Prostate gland (tissue), 2 donors: ENCODE results near the gene ADAMTSL5. TPM values are rescaled to one million over a fixed set of nuclear protein-coding genes. Genes with fewer than 3 reads are reported as not detected.

ENCODE experiments used
- DNase-seq: peaks from one replicate; pipeline ENCODE4 v3.0.0-alpha.2; 2019; ENCODE audit warnings: low spot score
- H3K27ac ChIP-seq, 2 donors: fragments of 200-600 bp; sonication (generic); 2 replicates each; pipeline ENCODE4 v1.5.1; 2017 to 2019
- H3K27me3 ChIP-seq: fragments of 200-600 bp; sonication (generic); replicated peaks from 2 replicates; pipeline ENCODE4 v1.5.1; 2019; ENCODE audit not compliant: insufficient read depth
- H3K36me3 ChIP-seq, 2 donors: fragments of 200-600 bp; sonication (generic); 1 replicate in 1 of 2; 2 replicates in 1 of 2; pipeline versions ENCODE4 v1.5.1 to v1.8.1; 2017 to 2019
- H3K4me1 ChIP-seq: fragments of 200-600 bp; sonication (generic); replicated peaks from 2 replicates; pipeline ENCODE4 v1.5.1; 2019
- H3K4me3 ChIP-seq, 2 donors: fragments of 200-600 bp; sonication (generic); 2 replicates each; pipeline ENCODE4 v1.5.1; 2017 to 2019
- H3K9me3 ChIP-seq: fragments of 200-600 bp; sonication (generic); 2 replicates; pipeline ENCODE4 v1.5.1; 2017
- POLR2A ChIP-seq: fragments of 450-650 bp; IDR thresholded peaks from one replicate; pipeline ENCODE4 v1.6.1; 2016; ENCODE audit warnings: antibody characterized with exemption, mild to moderate bottlenecking
- POLR2AphosphoS5 ChIP-seq: sonication (generic); formaldehyde crosslinking; IDR thresholded peaks from one replicate; pipeline ENCODE4 v1.6.1; 2017; ENCODE audit warnings: antibody characterized with exemption
- WGBS: methylation state at CpG from one replicate; pipeline ENCODE4 v1.1.5; 2018; 5-methylcytosine and 5-hydroxymethylcytosine counted together
- intact Hi-C: fragments of 100-400 bp; cut with DNase I; formaldehyde crosslinking; loops from one replicate; pipeline ENCODE4 v1.14.2; 2022
- total RNA-seq, 2 donors: library from RNA; depleted of rRNA; stranded (reverse); fragments of >200 nt; gene quantifications; one replicate each; pipeline ENCODE4 v1.1.0, GENCODE V29; 2016
- TF ChIP-seq, protein P1 (sequence below), 4 experiments: fragments of 200-600 bp in 2 of 4; fragments of 450-650 bp in 2 of 4; sonication (generic) in 2 of 4; IDR thresholded peaks; 1 replicate in 3 of 4; 2 replicates in 1 of 4; pipeline ENCODE4 v1.5.1; 2016 to 2019; ENCODE audit warnings: antibody characterized with exemption in 4 of 4, mild to moderate bottlenecking in 2 of 4, moderate library complexity in 2 of 4

The ADAMTSL5 gene
- total RNA-seq, 2 donors from 2014 or later: 0.82 to 14.5 TPM

DNA sequence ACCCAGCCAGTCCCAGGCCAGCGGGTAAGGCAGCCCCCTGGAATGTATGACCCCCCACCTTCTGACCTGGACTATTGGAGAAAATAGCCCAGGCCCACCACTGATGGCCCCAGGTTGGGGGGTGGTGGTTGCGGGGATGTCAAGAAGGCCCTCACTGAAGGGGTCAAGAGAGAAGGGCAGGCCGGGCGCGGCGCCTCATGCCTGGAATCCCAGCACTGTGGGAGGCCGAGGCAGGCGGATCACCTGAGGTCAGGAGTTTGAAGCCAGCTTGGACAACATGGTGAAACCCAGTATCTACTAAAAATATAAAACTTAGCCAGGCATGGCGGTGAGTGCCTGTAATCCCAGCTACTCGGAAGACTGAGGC lies 1.5 kb upstream of the ADAMTSL5 start:
- Histone ChIP-seq H3K4me1 (no peaks in the 10 kb centered on the region), H3K27me3 (peaks cover 3% of the 10 kb centered on the region), H3K4me3 (no peak overlapping the region), H3K27ac (no peak overlapping the region), H3K36me3 (no peaks in the 10 kb centered on the region), H3K9me3 (no peaks in the 10 kb centered on the region)
- DNase-seq: no peak
- TF ChIP-seq POLR2AphosphoS5: no peak
- TF ChIP-seq, protein P1, sequence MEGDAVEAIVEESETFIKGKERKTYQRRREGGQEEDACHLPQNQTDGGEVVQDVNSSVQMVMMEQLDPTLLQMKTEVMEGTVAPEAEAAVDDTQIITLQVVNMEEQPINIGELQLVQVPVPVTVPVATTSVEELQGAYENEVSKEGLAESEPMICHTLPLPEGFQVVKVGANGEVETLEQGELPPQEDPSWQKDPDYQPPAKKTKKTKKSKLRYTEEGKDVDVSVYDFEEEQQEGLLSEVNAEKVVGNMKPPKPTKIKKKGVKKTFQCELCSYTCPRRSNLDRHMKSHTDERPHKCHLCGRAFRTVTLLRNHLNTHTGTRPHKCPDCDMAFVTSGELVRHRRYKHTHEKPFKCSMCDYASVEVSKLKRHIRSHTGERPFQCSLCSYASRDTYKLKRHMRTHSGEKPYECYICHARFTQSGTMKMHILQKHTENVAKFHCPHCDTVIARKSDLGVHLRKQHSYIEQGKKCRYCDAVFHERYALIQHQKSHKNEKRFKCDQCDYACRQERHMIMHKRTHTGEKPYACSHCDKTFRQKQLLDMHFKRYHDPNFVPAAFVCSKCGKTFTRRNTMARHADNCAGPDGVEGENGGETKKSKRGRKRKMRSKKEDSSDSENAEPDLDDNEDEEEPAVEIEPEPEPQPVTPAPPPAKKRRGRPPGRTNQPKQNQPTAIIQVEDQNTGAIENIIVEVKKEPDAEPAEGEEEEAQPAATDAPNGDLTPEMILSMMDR (IDR thresholded peaks at IDR 0.05): peak in 1 of 4 experiments; percentile 0
- 79% methylated on average over 10 of the region's 10 CpGs for WGBS
- intact Hi-C loops: no loop called here

DNA sequence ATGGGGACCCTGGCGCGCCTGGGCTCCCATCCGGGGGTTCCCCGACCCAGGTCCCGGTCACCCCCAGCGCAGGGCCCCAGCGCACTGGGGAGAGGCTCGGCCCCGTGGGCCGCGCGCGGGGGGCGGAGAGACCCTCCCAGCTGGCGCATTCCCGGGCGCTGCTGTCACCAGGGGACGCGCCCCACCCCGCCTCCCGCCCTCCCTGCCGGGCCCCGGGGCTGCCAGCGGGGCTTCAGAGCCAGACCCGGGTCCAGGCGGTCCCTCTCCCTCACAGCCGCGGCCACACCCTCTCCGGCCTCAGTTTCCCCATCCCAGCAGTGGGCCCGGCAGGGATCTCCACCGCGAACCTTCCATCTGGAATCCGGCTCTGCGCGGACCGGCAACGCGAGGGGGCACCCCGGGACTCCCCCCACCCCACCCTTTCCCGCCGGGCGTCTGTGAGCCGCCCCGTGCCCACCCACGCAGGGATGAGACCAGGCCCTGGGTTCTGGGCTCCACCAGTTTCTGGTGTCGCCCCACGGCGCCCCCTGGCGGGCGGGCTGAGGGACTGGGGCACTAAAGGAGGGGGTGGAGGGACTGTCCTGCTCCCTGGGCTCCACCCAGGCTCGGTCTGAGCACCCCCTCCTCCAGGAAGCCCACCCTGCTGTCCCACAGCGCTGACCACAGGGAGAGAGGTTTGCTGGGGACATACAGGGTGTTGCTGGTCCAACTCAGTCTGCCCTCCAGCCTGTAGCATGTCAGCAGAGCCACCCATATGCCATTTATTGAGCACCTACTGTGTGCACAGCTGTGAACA lies 878 bp upstream of the ADAMTSL5 start:
- no peak for TF ChIP-seq POLR2A
- TF ChIP-seq, protein P1 (IDR thresholded peaks at IDR 0.05): peak; percentile 11 to 49 (median 42)
- TF ChIP-seq POLR2AphosphoS5: no peak
- H3K4me3 ChIP-seq: peak overlapping the region; percentile 32 to 37
- no peaks in the 10 kb centered on the region for H3K36me3 ChIP-seq
- peaks cover 3% of the 10 kb centered on the region for H3K27me3 ChIP-seq
- intact Hi-C loops: no loop called here
- no peaks in the 10 kb centered on the region for H3K4me1 ChIP-seq
- no peaks in the 10 kb centered on the region for H3K9me3 ChIP-seq
- whole genome bisulfite sequencing: 4% methylated on average over 32 of the region's 52 CpGs
- H3K27ac ChIP-seq: peak overlapping the region in 1 of 2 donors; percentile 42
- DNase-seq: no peak

DNA sequence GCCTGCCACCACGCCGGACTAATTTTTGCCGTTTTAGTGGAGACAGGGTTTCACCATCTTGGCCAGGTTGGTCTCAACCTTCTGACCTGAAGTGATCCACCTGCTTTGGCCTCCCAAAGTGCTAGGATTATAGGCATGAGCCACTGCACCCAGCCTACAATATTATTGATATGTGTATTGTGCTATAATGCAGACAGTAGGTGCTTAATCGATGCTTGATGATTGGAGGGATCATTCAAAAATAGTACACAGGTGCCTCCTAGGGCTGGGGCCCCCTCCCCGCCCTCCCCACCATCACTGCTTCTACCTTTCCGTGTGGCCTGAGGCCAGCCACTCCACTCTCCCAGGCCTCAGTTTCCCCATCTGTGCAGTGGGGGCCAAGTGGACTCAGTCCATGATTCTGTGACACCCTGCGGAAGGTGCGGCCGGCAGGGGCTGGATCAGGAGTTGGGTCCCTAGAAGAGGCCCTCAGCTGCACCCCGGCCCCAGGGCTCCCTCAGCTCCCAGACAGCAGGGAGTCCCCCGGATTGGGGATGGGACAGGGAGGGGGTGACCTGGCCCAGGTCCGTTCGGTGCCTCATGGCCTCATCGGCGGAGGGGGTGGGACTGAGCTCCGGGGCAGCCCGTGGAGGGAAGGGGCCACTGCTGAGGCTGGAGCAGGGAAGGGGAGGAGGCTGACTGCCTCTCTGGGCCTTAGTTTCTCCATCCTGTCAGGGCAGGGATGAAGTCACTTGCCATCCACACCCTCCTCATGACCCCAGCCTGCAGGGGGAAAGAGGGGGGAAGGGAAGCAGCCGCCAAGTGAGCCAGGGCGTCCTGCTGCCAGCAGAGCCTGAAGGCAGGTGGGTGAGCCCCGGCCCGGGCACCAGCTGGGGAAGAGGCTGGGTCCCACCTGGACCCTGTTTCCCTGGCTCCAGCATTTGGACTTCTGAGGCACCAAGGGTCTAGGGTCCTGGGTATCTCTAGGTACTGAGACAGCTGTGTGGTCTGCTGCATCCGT lies 1.2 kb downstream of the ADAMTSL5 start:
- no peak overlapping the region for H3K4me3 ChIP-seq
- DNase-seq: no peak
- intact Hi-C loops: no loop called here
- no peak for TF ChIP-seq POLR2AphosphoS5
- no peaks in the 10 kb centered on the region for H3K36me3 ChIP-seq
- 52% methylated on average over 22 of the region's 22 CpGs for WGBS
- no peaks in the 10 kb centered on the region for H3K4me1 ChIP-seq
- H3K27me3 ChIP-seq: peaks cover 3% of the 10 kb centered on the region
- no peak overlapping the region for H3K27ac ChIP-seq
- H3K9me3 ChIP-seq: no peaks in the 10 kb centered on the region

DNA sequence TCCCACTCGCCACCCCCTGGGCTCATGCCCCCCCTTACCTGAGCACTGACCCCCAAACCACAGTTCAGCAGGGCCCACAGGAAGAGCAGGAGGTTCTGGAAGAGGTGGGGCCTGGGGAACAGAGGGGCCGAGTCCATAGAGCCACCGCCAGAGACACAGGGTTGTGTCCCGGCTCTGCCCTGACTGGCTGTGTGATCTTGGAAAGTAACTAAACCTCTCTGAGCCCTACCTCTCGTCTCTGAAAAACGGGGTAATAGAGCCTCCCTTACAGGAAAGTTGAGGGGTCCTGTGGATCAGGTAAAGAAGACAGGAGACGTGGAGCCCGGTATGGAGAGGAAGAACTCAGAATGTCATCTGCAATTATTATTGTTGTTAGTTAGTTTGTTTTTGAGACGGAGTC lies 2.0 kb downstream of the ADAMTSL5 start:
- Histone ChIP-seq H3K4me1 (no peaks in the 10 kb centered on the region), H3K4me3 (no peak overlapping the region), H3K9me3 (no peaks in the 10 kb centered on the region), H3K27ac (no peak overlapping the region), H3K36me3 (no peaks in the 10 kb centered on the region), H3K27me3 (peaks cover 3% of the 10 kb centered on the region)
- intact Hi-C loops: no loop called here
- TF ChIP-seq, protein P1 (IDR thresholded peaks at IDR 0.05): no peak
- TF ChIP-seq POLR2A (no peak), POLR2AphosphoS5 (no peak)
- DNase-seq: no peak
- 42% methylated on average over 8 of the region's 9 CpGs for WGBS

DNA sequence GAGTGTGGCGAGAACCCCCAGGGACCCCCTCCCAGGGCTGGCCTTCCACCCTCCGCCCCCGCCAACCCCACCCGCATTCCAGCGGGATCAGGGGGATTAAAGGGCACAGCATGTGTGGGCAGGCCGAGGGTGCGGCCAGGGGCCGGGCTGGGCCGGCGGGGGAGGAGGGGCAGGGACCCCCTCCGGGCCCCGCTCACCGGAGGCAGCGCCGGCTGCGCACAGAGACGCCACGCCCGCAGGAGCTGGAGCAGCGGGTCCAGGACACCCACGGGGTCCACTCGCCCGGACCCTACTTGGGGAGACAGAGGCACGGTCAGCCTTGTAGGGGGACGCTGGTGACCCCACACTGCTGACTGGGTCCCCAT lies 2.4 kb downstream of the ADAMTSL5 start:
- Histone ChIP-seq H3K9me3 (no peaks in the 10 kb centered on the region), H3K4me3 (no peak overlapping the region), H3K27me3 (peaks cover 3% of the 10 kb centered on the region), H3K36me3 (no peaks in the 10 kb centered on the region), H3K4me1 (no peaks in the 10 kb centered on the region), H3K27ac (no peak overlapping the region)
- DNase-seq: no peak
- intact Hi-C loops: no loop called here
- WGBS: 8% methylated on average over 11 of the region's 25 CpGs
- TF ChIP-seq POLR2A (no peak), POLR2AphosphoS5 (no peak)
- TF ChIP-seq, protein P1 (IDR thresholded peaks at IDR 0.05): no peak
